Measurements from ENCODE around the gene UBAC2. TPM values are rescaled to one million over a fixed set of nuclear protein-coding genes. Genes with fewer than 3 reads are reported as not detected.

The UBAC2 gene
- total and polyA plus RNA-seq, 2 donors (not counting 3 experiments of a cell fraction or from before 2014, with no cell fraction given), result 45.7 to 54.4 TPM

DNA sequence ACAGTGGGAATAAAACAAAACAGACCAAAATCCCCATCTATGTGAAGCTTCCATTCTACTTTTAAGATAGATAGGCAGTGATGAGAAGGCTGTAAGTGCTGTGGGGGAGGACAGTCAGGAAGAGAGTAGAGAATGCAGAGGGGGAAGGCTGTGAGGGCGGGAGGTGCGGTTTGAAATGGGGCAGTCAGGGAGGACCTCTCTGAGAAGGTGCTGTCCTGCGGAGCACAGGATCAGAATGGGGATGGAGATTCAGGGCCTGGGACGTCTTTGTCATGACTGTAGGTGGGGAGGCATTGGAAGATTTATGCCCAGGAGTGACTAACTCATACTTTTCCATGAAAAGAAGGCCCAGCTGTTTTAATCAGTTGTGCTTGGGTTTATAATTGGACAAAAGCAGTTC lies 110.5 kb downstream of the UBAC2 start:
- peaks cover 45% of the 10 kb centered on the region for H3K4me1 ChIP-seq (ENCODE audit: control insufficient read depth, extremely low read depth, insufficient read depth, low read length)
- POLR2A ChIA-PET, result no interaction called here
- BruUV-seq (replicated peaks), result no TSS peak

More for the DNA sequence above, 110.5 kb downstream of the UBAC2 start:
- DNase-seq (ENCODE audit: low read depth, low spot score) (no peak), FAIRE-seq (no peak)
- Histone ChIP-seq H3K4me3 (replicated peaks in 1 of 3; ENCODE audit: insufficient read depth in 1 of 3, low read depth in 1 of 3, low read length in 3 of 3) (no peak overlapping the region), H3K27ac (ENCODE audit: insufficient read depth, low read depth, low read length) (no peak overlapping the region), H3K36me3 (ENCODE audit: control insufficient read depth in 2 of 2, extremely low read depth in 1 of 2, insufficient read depth in 2 of 2, low read length in 2 of 2) (no peaks in the 10 kb centered on the region), H2AFZ (ENCODE audit: low read depth, low read length) (no peak overlapping the region), H3K9me3 (replicated peaks; ENCODE audit: control insufficient read depth, insufficient read depth, low read length) (no peaks in the 10 kb centered on the region), H3K4me2 (ENCODE audit: insufficient read depth, low read length) (no peak overlapping the region), H3K9me1 (replicated peaks; ENCODE audit: control insufficient read depth, extremely low read depth, insufficient read depth, low read length) (no peaks in the 10 kb centered on the region), H4K20me1 (replicated peaks; ENCODE audit: control insufficient read depth, extremely low read depth, insufficient read depth, low read length) (no peaks in the 10 kb centered on the region), H3K9ac (replicated peaks; ENCODE audit: extremely low read depth, insufficient read depth, low read length) (no peak overlapping the region), H3K79me2 (ENCODE audit: control insufficient read depth, insufficient read depth, low read length) (no peaks in the 10 kb centered on the region), H3K27me3 (ENCODE audit: control insufficient read depth in 2 of 2, insufficient read depth in 2 of 2, low read length in 2 of 2) (no peaks in the 10 kb centered on the region)
- dilution Hi-C loops (cut with MboI; ENCODE audit: extremely low pct_ligation_motif_present, low sequenced_read_pairs), result no loop called here
- TF ChIP-seq MYC (IDR thresholded peaks at IDR 0.05; ENCODE audit: low read depth, low read length) (no peak), EZH2 (IDR thresholded peaks at IDR 0.05; ENCODE audit: borderline replicate concordance, low read depth, low read length, severe bottlenecking) (no peak), JUN (IDR thresholded peaks at IDR 0.05; ENCODE audit: borderline replicate concordance, insufficient read depth, insufficient read length, low read depth) (no peak), FOS (IDR thresholded peaks at IDR 0.05; ENCODE audit: borderline replicate concordance, insufficient read depth, low read length) (no peak), POLR2A (IDR thresholded peaks at IDR 0.05; ENCODE audit: low read depth, low read length) (no peak), GATA2 (IDR thresholded peaks at IDR 0.05; ENCODE audit: insufficient read depth, insufficient read length, low read depth, low read length) (no peak), CTCF (IDR thresholded peaks at IDR 0.05; ENCODE audit: extremely low read depth in 1 of 2, insufficient read depth in 1 of 2, low read depth in 1 of 2, low read length in 2 of 2) (no peak), POLR2AphosphoS5 (IDR thresholded peaks at IDR 0.05; ENCODE audit: insufficient read depth, low read depth, low read length) (no peak), MAX (IDR thresholded peaks at IDR 0.05; ENCODE audit: insufficient read depth, insufficient read length) (no peak)
- intact Hi-C loops (cut with micrococcal nuclease), result loop anchor here (5.0 kb wide), 1 partner anchor 76 kb away; no protein-coding TSS in a partner anchor
- CTCF ChIA-PET, result no interaction called here
